ENCODE data around the gene P2RX2. TPM values are rescaled to one million over a fixed set of nuclear protein-coding genes. Genes with fewer than 3 reads are reported as not detected.

The P2RX2 gene
- total RNA-seq, 1 donor: not detected

DNA sequence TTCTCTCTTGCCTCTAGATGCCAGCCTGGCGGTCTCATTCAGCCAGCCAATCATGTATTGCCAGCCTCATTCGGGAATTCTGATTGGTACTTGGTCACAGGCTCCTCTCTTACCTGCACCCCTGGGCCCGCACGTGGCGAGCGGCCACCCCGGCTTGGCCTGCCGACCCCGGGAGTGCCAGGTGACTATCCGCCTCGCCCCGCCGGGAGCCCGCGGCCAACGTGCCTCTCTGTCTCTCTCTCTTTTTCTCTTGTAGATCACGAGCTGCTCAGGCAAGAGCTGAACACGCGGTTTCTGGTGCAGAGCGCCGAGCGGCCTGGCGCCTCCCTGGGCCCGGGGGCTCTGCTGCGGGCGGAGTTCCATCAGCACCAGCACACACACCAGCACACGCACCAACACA is 47.5 kb upstream of the P2RX2 start:
- Histone ChIP-seq H4K20me1 (ENCODE audit: insufficient read depth, low read length) (no peaks in the 10 kb centered on the region), H3K79me2 (ENCODE audit: insufficient read depth, low read length) (no peaks in the 10 kb centered on the region), H3K4me2 (ENCODE audit: insufficient read depth, low read length) (no peak overlapping the region), H2AFZ (ENCODE audit: low read length) (no peak overlapping the region), H3K4me1 (ENCODE audit: insufficient read depth, low read length) (no peaks in the 10 kb centered on the region), H3K4me3 (ENCODE audit: insufficient read depth, low read length) (no peak overlapping the region), H3K27ac (ENCODE audit: low read depth, low read length) (no peak overlapping the region), H3K9me3 (ENCODE audit: low read depth, low read length) (no peaks in the 10 kb centered on the region), H3K36me3 (ENCODE audit: insufficient read depth, low read length) (no peaks in the 10 kb centered on the region), H3K27me3 (ENCODE audit: insufficient read depth, low read length) (no peaks in the 10 kb centered on the region)
- TF ChIP-seq, protein P1, sequence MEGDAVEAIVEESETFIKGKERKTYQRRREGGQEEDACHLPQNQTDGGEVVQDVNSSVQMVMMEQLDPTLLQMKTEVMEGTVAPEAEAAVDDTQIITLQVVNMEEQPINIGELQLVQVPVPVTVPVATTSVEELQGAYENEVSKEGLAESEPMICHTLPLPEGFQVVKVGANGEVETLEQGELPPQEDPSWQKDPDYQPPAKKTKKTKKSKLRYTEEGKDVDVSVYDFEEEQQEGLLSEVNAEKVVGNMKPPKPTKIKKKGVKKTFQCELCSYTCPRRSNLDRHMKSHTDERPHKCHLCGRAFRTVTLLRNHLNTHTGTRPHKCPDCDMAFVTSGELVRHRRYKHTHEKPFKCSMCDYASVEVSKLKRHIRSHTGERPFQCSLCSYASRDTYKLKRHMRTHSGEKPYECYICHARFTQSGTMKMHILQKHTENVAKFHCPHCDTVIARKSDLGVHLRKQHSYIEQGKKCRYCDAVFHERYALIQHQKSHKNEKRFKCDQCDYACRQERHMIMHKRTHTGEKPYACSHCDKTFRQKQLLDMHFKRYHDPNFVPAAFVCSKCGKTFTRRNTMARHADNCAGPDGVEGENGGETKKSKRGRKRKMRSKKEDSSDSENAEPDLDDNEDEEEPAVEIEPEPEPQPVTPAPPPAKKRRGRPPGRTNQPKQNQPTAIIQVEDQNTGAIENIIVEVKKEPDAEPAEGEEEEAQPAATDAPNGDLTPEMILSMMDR (IDR thresholded peaks at IDR 0.05; ENCODE audit: extremely low read depth, low read depth, low read length): no peak
- no peak for DNase-seq (ENCODE audit: insufficient read length, low spot score, missing footprints)

DNA sequence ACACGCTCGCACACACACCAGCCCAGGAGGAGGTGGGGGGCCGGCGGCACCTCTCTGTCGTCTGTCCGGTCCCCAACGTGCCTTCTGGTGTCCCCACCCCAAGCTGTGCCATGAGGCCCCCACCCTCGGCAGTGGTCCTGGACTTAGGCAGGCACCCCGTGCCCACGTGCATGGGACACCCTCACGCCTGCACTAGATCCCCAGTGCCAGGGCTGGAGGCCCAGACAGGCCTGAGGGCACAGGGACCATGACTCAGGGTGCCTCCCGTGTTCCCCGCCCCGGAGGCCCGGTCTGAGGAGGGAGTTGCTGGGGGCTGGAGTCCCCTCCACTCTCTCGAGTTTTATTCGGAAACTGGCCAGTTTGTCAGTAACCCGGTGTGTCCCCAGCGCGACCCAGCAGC is 47.0 kb upstream of the P2RX2 start:
- no peak overlapping the region for H2AFZ ChIP-seq (ENCODE audit: low read length)
- TF ChIP-seq, protein P1 (IDR thresholded peaks at IDR 0.05; ENCODE audit: extremely low read depth, low read depth, low read length): no peak
- H4K20me1 ChIP-seq (ENCODE audit: insufficient read depth, low read length): no peaks in the 10 kb centered on the region

DNA sequence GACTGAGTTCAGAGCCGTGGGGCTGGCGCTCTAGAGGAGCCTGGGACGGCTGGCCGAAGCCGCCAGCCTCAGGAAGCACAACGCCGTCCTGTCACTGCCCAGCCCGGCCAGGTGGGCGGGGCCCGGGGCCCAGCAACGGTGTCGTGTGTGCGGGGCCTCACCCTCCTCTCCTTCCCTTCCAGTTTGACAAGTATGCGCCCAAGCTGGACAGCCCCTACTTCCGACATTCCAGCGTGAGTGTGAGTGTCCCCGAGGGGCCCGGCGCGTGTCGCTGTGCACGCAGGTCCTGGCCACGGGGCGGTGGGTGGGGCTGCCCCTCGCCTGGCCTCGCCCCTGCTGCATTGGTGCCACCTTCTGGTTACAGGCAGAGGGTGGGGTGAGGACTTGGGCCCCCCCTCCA is 46.5 kb upstream of the P2RX2 start:
- DNase-seq (ENCODE audit: insufficient read length, low spot score, missing footprints): no peak
- H3K27me3 ChIP-seq (ENCODE audit: insufficient read depth, low read length): no peaks in the 10 kb centered on the region
- H3K79me2 ChIP-seq (ENCODE audit: insufficient read depth, low read length): no peaks in the 10 kb centered on the region
- no peak overlapping the region for H3K4me2 ChIP-seq (ENCODE audit: insufficient read depth, low read length)
- no peaks in the 10 kb centered on the region for H3K36me3 ChIP-seq (ENCODE audit: insufficient read depth, low read length)
- H4K20me1 ChIP-seq (ENCODE audit: insufficient read depth, low read length): no peaks in the 10 kb centered on the region
- no peaks in the 10 kb centered on the region for H3K4me1 ChIP-seq (ENCODE audit: insufficient read depth, low read length)
- no peak overlapping the region for H3K4me3 ChIP-seq (ENCODE audit: insufficient read depth, low read length)
- TF ChIP-seq, protein P1 (IDR thresholded peaks at IDR 0.05; ENCODE audit: extremely low read depth, low read depth, low read length): no peak
- no peak overlapping the region for H3K27ac ChIP-seq (ENCODE audit: low read depth, low read length)
- H2AFZ ChIP-seq (ENCODE audit: low read length): no peak overlapping the region
- no peaks in the 10 kb centered on the region for H3K9me3 ChIP-seq (ENCODE audit: low read depth, low read length)

More for the DNA sequence above, 47.0 kb upstream of the P2RX2 start:
- no peaks in the 10 kb centered on the region for H3K36me3 ChIP-seq (ENCODE audit: insufficient read depth, low read length)
- no peaks in the 10 kb centered on the region for H3K27me3 ChIP-seq (ENCODE audit: insufficient read depth, low read length)
- H3K4me3 ChIP-seq (ENCODE audit: insufficient read depth, low read length): no peak overlapping the region
- no peak overlapping the region for H3K27ac ChIP-seq (ENCODE audit: low read depth, low read length)
- no peak overlapping the region for H3K4me2 ChIP-seq (ENCODE audit: insufficient read depth, low read length)
- H3K9me3 ChIP-seq (ENCODE audit: low read depth, low read length): no peaks in the 10 kb centered on the region
- H3K4me1 ChIP-seq (ENCODE audit: insufficient read depth, low read length): no peaks in the 10 kb centered on the region
- H3K79me2 ChIP-seq (ENCODE audit: insufficient read depth, low read length): no peaks in the 10 kb centered on the region
- no peak for DNase-seq (ENCODE audit: insufficient read length, low spot score, missing footprints)

DNA sequence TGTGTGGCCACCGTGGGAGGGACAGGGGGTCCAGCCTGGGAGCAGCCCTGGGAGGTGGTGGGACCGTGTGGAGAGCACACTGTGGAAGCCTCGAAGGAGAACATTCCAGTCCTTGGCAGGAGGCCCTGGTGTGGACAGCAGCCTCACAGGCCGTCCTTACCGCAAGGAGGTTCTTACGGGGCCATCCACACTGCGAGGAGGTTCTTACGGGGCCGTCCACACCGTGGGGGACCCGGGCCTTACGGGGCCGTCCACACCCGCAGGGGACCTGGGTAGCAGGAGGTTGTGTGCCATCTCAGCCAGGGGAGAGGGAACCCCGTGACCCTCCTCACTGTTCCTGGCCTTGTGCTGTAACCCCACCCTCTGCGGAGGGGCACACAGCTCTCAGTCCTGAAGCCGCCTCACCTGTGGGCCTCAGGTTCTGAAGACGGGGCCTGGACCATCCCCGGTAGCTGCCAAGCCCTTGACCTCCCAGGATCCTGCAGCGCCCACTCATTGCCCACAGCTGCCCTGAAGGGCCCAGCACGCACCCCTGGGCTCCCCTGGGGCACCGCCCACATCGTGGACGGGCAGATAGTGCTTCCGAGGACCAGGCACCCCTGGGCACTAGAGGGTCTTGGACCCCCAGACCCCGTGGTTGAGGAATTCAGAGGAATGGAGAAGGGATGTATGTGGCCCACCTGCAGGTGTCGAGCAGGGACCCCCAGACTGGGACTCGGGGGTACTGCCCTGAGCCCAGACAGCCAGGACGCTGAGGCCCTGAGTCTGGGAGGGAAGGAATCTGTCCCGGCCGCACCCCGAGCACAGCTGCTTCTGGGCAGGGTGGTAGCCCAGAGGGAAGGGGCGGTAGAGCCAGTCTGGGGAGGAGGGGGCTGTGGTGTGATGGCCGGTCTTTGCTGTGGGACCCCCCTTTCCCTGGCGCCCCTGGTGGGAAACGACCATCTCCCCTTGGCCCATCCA is 45.5 kb upstream of the P2RX2 start:
- no peak overlapping the region for H3K4me3 ChIP-seq (ENCODE audit: insufficient read depth, low read length)
- no peaks in the 10 kb centered on the region for H3K79me2 ChIP-seq (ENCODE audit: insufficient read depth, low read length)
- H2AFZ ChIP-seq (ENCODE audit: low read length): no peak overlapping the region
- no peaks in the 10 kb centered on the region for H3K36me3 ChIP-seq (ENCODE audit: insufficient read depth, low read length)
- no peaks in the 10 kb centered on the region for H4K20me1 ChIP-seq (ENCODE audit: insufficient read depth, low read length)
- H3K4me2 ChIP-seq (ENCODE audit: insufficient read depth, low read length): no peak overlapping the region
- TF ChIP-seq, protein P1 (IDR thresholded peaks at IDR 0.05; ENCODE audit: extremely low read depth, low read depth, low read length): no peak
- H3K4me1 ChIP-seq (ENCODE audit: insufficient read depth, low read length): no peaks in the 10 kb centered on the region
- H3K9me3 ChIP-seq (ENCODE audit: low read depth, low read length): no peaks in the 10 kb centered on the region
- no peaks in the 10 kb centered on the region for H3K27me3 ChIP-seq (ENCODE audit: insufficient read depth, low read length)
- no peak overlapping the region for H3K27ac ChIP-seq (ENCODE audit: low read depth, low read length)
- DNase-seq (ENCODE audit: insufficient read length, low spot score, missing footprints): no peak

Data from osteoblast (primary cell).